Measurements from ENCODE around the gene DAB2IP.

The DAB2IP gene

DNA sequence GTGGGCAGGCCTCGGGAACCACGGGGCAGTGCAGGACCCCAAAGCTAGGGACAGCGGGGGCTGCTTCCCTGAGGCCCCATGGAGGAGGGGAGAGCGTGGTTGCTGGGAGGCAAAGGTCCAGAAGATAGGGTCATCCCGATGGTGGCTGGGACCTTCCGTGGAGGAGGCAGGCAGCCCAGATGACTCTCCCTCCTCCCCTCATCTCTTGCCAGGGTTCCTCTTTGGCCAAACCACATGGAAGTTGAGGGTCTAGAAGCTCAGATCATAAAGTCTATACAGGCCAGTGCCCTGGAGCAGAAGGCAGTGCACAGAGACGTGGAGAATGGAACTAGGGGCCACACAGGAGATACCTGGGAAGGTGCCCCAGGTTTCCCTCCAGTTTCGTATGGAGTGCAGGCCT lies 22.6 kb downstream of the DAB2IP start:
- WGBS (ENCODE audit: insufficient coverage) = 93% methylated on average over 8 of the region's 8 CpGs
- CTCF ChIA-PET = interaction anchor here (1.0 to 17.8 kb wide), 7 partner anchors 10 to 128 kb away, joined by 4 to 154 read pairs (median 4); no protein-coding TSS in a partner anchor
- peaks cover 0 to 2% (median 0%) of the 10 kb centered on the region in 5 experiments for H3K27me3 ChIP-seq (replicated peaks in 2 of 5; ENCODE audit: control insufficient read depth in 4 of 5, insufficient read depth in 5 of 5, low read length in 4 of 5)
- POLR2A ChIA-PET = no interaction called here
- H3K9me3 ChIP-seq (ENCODE audit: control extremely low read depth in 1 of 5, control insufficient read depth in 4 of 5, insufficient read depth in 2 of 5, low read depth in 1 of 5, low read length in 4 of 5) = no peaks in the 10 kb centered on the region
- no peaks in the 10 kb centered on the region for H3K36me3 ChIP-seq (ENCODE audit: control insufficient read depth in 4 of 4, insufficient read depth in 4 of 4, low read length in 3 of 4)
- H3K4me3 ChIP-seq (ENCODE audit: control insufficient read depth in 1 of 7, extremely low read depth in 1 of 7, insufficient read depth in 4 of 7, low read depth in 2 of 7, low read length in 6 of 7) = no peak overlapping the region
- no peak overlapping the region for H3K27ac ChIP-seq (ENCODE audit: insufficient read depth in 1 of 2, low read depth in 1 of 2, low read length in 2 of 2, poor library complexity in 1 of 2, severe bottlenecking in 2 of 2)
- no peak for DNase-seq
- H3K4me1 ChIP-seq (ENCODE audit: control extremely low read depth in 1 of 4, control insufficient read depth in 4 of 4, insufficient read depth in 4 of 4, low read length in 3 of 4) = peaks cover 0 to 6% (median 0%) of the 10 kb centered on the region in 4 experiments

DNA sequence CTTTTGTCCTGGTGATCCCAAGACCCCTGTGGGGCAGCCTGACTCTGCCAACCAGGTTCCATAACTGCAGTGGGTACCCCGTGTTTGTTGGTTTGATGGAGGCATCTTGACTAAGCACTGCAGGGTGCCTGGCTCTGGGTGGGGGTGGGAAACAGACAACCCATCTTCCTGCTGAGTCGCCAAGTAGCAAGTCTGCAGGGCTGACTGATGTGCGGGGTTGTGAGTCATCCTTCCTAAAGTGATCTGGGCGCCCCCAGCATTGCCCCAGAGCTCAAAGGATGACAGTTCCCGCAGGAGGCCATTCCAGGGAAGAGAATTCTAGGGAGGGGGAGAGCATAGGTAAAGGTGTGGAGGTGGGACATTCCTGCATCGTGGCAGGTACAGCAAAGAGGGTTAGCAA lies 23.5 kb downstream of the DAB2IP start:
- no peaks in the 10 kb centered on the region for H3K36me3 ChIP-seq (ENCODE audit: control insufficient read depth in 4 of 4, insufficient read depth in 4 of 4, low read length in 3 of 4)
- 89% methylated on average over 3 of the region's 6 CpGs for WGBS (ENCODE audit: insufficient coverage)
- peaks cover 0 to 2% (median 0%) of the 10 kb centered on the region in 5 experiments for H3K27me3 ChIP-seq (replicated peaks in 2 of 5; ENCODE audit: control insufficient read depth in 4 of 5, insufficient read depth in 5 of 5, low read length in 4 of 5)
- ChIA-PET POLR2A (interaction anchor here (0.7 kb wide), 1 partner anchor 375 kb away, joined by 3 read pairs; no protein-coding TSS in a partner anchor), CTCF (interaction anchor here (1.0 to 17.8 kb wide), 4 partner anchors 9 to 129 kb away, joined by 4 to 154 read pairs (median 16); no protein-coding TSS in a partner anchor)
- no peaks in the 10 kb centered on the region for H3K9me3 ChIP-seq (ENCODE audit: control extremely low read depth in 1 of 5, control insufficient read depth in 4 of 5, insufficient read depth in 2 of 5, low read depth in 1 of 5, low read length in 4 of 5)
- H3K4me3 ChIP-seq (ENCODE audit: control insufficient read depth in 1 of 7, extremely low read depth in 1 of 7, insufficient read depth in 4 of 7, low read depth in 2 of 7, low read length in 6 of 7) = no peak overlapping the region
- H3K27ac ChIP-seq (ENCODE audit: insufficient read depth in 1 of 2, low read depth in 1 of 2, low read length in 2 of 2, poor library complexity in 1 of 2, severe bottlenecking in 2 of 2) = no peak overlapping the region
- H3K4me1 ChIP-seq (ENCODE audit: control extremely low read depth in 1 of 4, control insufficient read depth in 4 of 4, insufficient read depth in 4 of 4, low read length in 3 of 4) = peaks cover 0 to 6% (median 0%) of the 10 kb centered on the region in 4 experiments
- DNase-seq = peak in 1 of 3 donors; percentile 19

DNA sequence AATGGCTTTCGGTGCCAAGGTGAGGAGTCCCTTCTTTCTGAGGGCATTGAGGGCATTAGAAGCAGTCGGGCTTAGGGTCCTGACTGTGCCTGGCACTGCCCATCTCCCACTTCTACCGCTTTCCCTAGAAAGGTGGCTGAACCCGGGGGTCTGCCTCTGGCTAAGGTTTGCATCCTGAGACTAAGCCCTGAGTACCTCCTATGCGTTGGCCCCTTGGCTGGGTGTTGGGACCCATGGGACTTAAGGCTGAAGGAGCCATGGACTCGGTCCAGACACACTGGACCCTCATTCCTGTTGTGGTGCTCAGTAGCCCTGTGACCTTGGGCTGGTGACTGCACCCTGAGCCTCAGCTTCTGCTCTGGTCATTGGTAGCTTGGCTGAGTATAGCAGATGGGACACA lies 23.9 kb downstream of the DAB2IP start:
- 100% methylated on average over 4 of the region's 6 CpGs for WGBS (ENCODE audit: insufficient coverage)
- peaks cover 0 to 6% (median 0%) of the 10 kb centered on the region in 4 experiments for H3K4me1 ChIP-seq (ENCODE audit: control extremely low read depth in 1 of 4, control insufficient read depth in 4 of 4, insufficient read depth in 4 of 4, low read length in 3 of 4)
- POLR2A ChIA-PET = interaction anchor here (0.7 kb wide), 1 partner anchor 375 kb away, joined by 3 read pairs; no protein-coding TSS in a partner anchor
- H3K27ac ChIP-seq (ENCODE audit: insufficient read depth in 1 of 2, low read depth in 1 of 2, low read length in 2 of 2, poor library complexity in 1 of 2, severe bottlenecking in 2 of 2) = no peak overlapping the region
- CTCF ChIA-PET = interaction anchor here (1.6 to 17.8 kb wide), 3 partner anchors 9 to 35 kb away, joined by 3 to 154 read pairs (median 27); no protein-coding TSS in a partner anchor
- H3K27me3 ChIP-seq (replicated peaks in 2 of 5; ENCODE audit: control insufficient read depth in 4 of 5, insufficient read depth in 5 of 5, low read length in 4 of 5) = peaks cover 0 to 2% (median 0%) of the 10 kb centered on the region in 5 experiments
- DNase-seq = no peak
- no peak overlapping the region for H3K4me3 ChIP-seq (ENCODE audit: control insufficient read depth in 1 of 7, extremely low read depth in 1 of 7, insufficient read depth in 4 of 7, low read depth in 2 of 7, low read length in 6 of 7)
- H3K9me3 ChIP-seq (ENCODE audit: control extremely low read depth in 1 of 5, control insufficient read depth in 4 of 5, insufficient read depth in 2 of 5, low read depth in 1 of 5, low read length in 4 of 5) = no peaks in the 10 kb centered on the region
- H3K36me3 ChIP-seq (ENCODE audit: control insufficient read depth in 4 of 4, insufficient read depth in 4 of 4, low read length in 3 of 4) = no peaks in the 10 kb centered on the region

DNA sequence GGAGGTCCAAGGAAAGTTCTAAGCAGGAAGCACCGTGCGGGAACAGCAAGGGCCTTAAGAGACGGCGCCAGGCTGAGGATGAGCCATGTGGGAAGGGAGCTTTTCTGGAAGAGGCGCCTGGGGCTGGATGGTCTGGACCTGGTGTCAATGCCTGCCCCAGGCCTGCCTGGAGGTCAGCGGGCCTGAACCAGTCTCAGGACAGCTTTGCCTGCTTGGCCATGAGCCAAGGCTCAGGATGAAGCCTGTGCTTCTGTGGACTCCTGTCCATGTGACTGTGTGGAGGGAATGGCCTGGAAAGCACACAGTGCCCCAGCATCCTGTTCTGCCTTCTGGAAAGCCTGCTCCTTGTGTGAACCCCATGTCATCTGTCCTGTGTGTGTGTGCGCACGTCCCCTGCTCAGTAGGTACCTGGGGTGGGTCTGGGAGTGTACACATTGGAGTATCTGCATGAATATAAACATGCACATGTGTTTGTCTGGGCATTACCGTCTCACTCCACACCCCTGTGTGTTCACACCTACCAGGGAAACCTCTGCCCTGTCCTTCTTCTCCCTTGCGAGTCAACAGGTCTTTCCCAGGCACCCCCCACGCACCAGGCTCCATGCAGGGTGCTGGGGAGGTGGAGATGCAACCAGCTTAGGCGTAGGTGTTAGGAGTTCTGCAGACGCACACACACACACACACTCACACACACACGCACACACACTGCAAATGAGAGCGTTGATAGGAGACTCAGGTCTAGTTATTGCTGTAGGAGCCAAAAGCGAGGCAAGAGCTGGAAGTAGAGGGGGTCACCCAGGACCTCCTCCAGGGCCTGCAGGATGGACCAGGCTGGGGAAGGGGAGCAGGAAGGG lies 24.8 kb downstream of the DAB2IP start:
- ChIA-PET POLR2A (no interaction called here), CTCF (interaction anchor here (0.9 to 17.8 kb wide), 6 partner anchors 8 to 36 kb away, joined by 3 to 154 read pairs (median 15); no protein-coding TSS in a partner anchor)
- DNase-seq = no peak
- Histone ChIP-seq H3K4me3 (ENCODE audit: control insufficient read depth in 1 of 7, extremely low read depth in 1 of 7, insufficient read depth in 4 of 7, low read depth in 2 of 7, low read length in 6 of 7) (no peak overlapping the region), H3K27ac (ENCODE audit: insufficient read depth in 1 of 2, low read depth in 1 of 2, low read length in 2 of 2, poor library complexity in 1 of 2, severe bottlenecking in 2 of 2) (no peak overlapping the region), H3K4me1 (ENCODE audit: control extremely low read depth in 1 of 4, control insufficient read depth in 4 of 4, insufficient read depth in 4 of 4, low read length in 3 of 4) (peaks cover 0 to 6% (median 0%) of the 10 kb centered on the region in 4 experiments), H3K27me3 (replicated peaks in 2 of 5; ENCODE audit: control insufficient read depth in 4 of 5, insufficient read depth in 5 of 5, low read length in 4 of 5) (peaks cover 0 to 2% (median 0%) of the 10 kb centered on the region in 5 experiments), H3K36me3 (ENCODE audit: control insufficient read depth in 4 of 4, insufficient read depth in 4 of 4, low read length in 3 of 4) (no peaks in the 10 kb centered on the region), H3K9me3 (ENCODE audit: control extremely low read depth in 1 of 5, control insufficient read depth in 4 of 5, insufficient read depth in 2 of 5, low read depth in 1 of 5, low read length in 4 of 5) (no peaks in the 10 kb centered on the region)
- 99% methylated on average over 7 of the region's 16 CpGs for WGBS (ENCODE audit: insufficient coverage)

DNA sequence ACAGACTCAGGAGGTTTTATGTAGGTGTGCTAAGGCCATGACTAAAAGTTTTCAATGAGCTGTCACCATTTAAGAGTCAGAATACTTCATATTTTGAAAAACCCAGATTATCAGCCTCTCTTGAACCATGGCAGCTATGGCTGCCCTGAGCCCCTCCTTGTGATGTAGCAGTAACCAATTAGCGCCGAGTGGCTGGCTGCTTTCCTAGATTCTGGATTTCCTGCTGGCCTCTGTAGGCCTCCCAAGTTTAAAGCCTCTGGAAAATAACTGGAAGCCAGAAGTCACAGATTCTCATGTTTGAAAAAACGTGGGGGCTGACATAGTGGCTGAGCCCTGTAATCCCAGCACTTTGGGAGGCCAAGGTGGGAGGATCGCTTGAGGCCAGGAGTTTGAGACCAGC lies 25.5 kb downstream of the DAB2IP start:
- ChIA-PET POLR2A (no interaction called here), CTCF (interaction anchor here (0.6 to 17.8 kb wide), 6 partner anchors 9 to 37 kb away, joined by 3 to 154 read pairs (median 4); no protein-coding TSS in a partner anchor)
- Histone ChIP-seq H3K27ac (ENCODE audit: insufficient read depth in 1 of 2, low read depth in 1 of 2, low read length in 2 of 2, poor library complexity in 1 of 2, severe bottlenecking in 2 of 2) (no peak overlapping the region), H3K9me3 (ENCODE audit: control extremely low read depth in 1 of 5, control insufficient read depth in 4 of 5, insufficient read depth in 2 of 5, low read depth in 1 of 5, low read length in 4 of 5) (no peaks in the 10 kb centered on the region), H3K4me1 (ENCODE audit: control extremely low read depth in 1 of 4, control insufficient read depth in 4 of 4, insufficient read depth in 4 of 4, low read length in 3 of 4) (peaks cover 0 to 6% (median 0%) of the 10 kb centered on the region in 4 experiments), H3K4me3 (ENCODE audit: control insufficient read depth in 1 of 7, extremely low read depth in 1 of 7, insufficient read depth in 4 of 7, low read depth in 2 of 7, low read length in 6 of 7) (no peak overlapping the region), H3K27me3 (replicated peaks in 2 of 5; ENCODE audit: control insufficient read depth in 4 of 5, insufficient read depth in 5 of 5, low read length in 4 of 5) (peaks cover 0 to 2% (median 0%) of the 10 kb centered on the region in 5 experiments), H3K36me3 (ENCODE audit: control insufficient read depth in 4 of 4, insufficient read depth in 4 of 4, low read length in 3 of 4) (no peaks in the 10 kb centered on the region)
- no peak for DNase-seq
- WGBS (ENCODE audit: insufficient coverage) = 97% methylated on average over 3 of the region's 4 CpGs

DNA sequence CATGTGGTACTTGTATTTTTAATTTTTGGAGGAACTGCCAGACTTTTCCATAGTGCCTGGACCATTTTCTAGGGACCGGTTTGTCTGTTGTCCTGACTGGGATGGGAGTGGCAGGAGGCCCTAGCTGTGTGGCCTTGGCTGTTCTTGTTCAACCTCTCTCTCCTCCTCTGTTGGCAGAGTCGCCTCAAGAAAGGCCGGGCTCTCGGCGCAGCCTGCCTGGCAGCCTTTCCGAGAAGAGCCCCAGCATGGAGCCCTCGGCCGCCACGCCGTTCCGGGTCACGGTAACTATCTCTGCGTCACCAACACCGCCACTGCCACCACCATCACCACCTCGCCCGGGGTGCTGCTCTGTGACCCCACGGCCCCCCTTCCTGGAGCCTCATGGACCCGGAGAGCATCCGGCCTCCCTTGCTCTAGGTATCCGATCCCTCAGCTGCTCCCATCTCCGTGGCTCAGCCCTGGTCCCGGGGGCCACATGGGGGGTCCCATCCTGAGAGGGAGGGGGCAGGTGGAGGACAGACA lies 27.1 kb downstream of the DAB2IP start:
- Histone ChIP-seq H3K36me3 (ENCODE audit: control insufficient read depth in 4 of 4, insufficient read depth in 4 of 4, low read length in 3 of 4) (no peaks in the 10 kb centered on the region), H3K4me3 (ENCODE audit: control insufficient read depth in 1 of 7, extremely low read depth in 1 of 7, insufficient read depth in 4 of 7, low read depth in 2 of 7, low read length in 6 of 7) (no peak overlapping the region), H3K9me3 (ENCODE audit: control extremely low read depth in 1 of 5, control insufficient read depth in 4 of 5, insufficient read depth in 2 of 5, low read depth in 1 of 5, low read length in 4 of 5) (no peaks in the 10 kb centered on the region), H3K27me3 (replicated peaks in 2 of 5; ENCODE audit: control insufficient read depth in 4 of 5, insufficient read depth in 5 of 5, low read length in 4 of 5) (no peaks in the 10 kb centered on the region), H3K27ac (ENCODE audit: insufficient read depth in 1 of 2, low read depth in 1 of 2, low read length in 2 of 2, poor library complexity in 1 of 2, severe bottlenecking in 2 of 2) (no peak overlapping the region), H3K4me1 (ENCODE audit: control extremely low read depth in 1 of 4, control insufficient read depth in 4 of 4, insufficient read depth in 4 of 4, low read length in 3 of 4) (peaks cover 0 to 10% (median 0%) of the 10 kb centered on the region in 4 experiments)
- no peak for DNase-seq
- 98% methylated on average over 21 of the region's 22 CpGs for WGBS (ENCODE audit: insufficient coverage)
- ChIA-PET CTCF (interaction anchor here (1.3 to 17.8 kb wide), 7 partner anchors 14 to 135 kb away, joined by 4 to 154 read pairs (median 67); no protein-coding TSS in a partner anchor), POLR2A (no interaction called here)
